Measurements from ENCODE around the gene RAPGEF6.

Gene RAPGEF6

DNA sequence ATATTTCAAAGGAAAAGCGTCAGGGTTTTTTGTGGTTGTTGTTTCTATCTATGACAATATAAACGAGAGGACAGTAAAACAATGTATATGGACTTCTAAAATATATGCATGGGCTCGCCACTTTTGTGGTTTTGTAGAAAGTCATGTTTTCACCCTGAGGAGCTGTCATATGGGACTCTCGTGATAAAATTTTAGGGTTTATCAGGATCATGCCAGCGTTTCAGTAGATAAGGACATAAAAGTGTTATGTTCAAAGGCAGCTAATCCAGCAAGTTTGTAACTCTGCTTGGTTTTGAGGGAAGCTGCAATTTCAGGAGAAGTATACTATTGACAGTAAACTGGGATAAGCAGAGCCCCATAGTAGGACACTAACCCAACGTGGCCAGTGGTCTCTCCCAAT lies 250.9 kb downstream of the RAPGEF6 start:
- Histone ChIP-seq H3K4me1 (ENCODE audit: control insufficient read depth, low read length) (peaks cover 51% of the 10 kb centered on the region), H3K79me2 (ENCODE audit: control insufficient read depth, low read length) (peaks cover 31% of the 10 kb centered on the region), H3K27ac (ENCODE audit: low read depth, low read length) (no peak overlapping the region), H3K4me3 (ENCODE audit: low read length) (no peak overlapping the region), H3K9me2 (replicated peaks; ENCODE audit: control insufficient read depth, low read length) (no peaks in the 10 kb centered on the region), H3K36me3 (ENCODE audit: control insufficient read depth, low read length) (peaks cover 34% of the 10 kb centered on the region), H3F3A (ENCODE audit: control insufficient read depth, insufficient read depth) (peaks cover 12% of the 10 kb centered on the region), H3K9me3 (ENCODE audit: control insufficient read depth, insufficient read depth, low read length) (no peaks in the 10 kb centered on the region), H3K4me2 (ENCODE audit: low read length) (no peak overlapping the region), H3K27me3 (ENCODE audit: control insufficient read depth, low read length) (no peaks in the 10 kb centered on the region), H4K20me1 (ENCODE audit: control insufficient read depth, insufficient read depth, low read depth, low read length) (no peaks in the 10 kb centered on the region)
- no peak for TF ChIP-seq EZH2phosphoT487 (IDR thresholded peaks at IDR 0.05; ENCODE audit: borderline replicate concordance, low read length)
- TF ChIP-seq, protein P1, sequence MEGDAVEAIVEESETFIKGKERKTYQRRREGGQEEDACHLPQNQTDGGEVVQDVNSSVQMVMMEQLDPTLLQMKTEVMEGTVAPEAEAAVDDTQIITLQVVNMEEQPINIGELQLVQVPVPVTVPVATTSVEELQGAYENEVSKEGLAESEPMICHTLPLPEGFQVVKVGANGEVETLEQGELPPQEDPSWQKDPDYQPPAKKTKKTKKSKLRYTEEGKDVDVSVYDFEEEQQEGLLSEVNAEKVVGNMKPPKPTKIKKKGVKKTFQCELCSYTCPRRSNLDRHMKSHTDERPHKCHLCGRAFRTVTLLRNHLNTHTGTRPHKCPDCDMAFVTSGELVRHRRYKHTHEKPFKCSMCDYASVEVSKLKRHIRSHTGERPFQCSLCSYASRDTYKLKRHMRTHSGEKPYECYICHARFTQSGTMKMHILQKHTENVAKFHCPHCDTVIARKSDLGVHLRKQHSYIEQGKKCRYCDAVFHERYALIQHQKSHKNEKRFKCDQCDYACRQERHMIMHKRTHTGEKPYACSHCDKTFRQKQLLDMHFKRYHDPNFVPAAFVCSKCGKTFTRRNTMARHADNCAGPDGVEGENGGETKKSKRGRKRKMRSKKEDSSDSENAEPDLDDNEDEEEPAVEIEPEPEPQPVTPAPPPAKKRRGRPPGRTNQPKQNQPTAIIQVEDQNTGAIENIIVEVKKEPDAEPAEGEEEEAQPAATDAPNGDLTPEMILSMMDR (IDR thresholded peaks at IDR 0.05; ENCODE audit: low read depth, low read length, poor library complexity, severe bottlenecking): no peak

DNA sequence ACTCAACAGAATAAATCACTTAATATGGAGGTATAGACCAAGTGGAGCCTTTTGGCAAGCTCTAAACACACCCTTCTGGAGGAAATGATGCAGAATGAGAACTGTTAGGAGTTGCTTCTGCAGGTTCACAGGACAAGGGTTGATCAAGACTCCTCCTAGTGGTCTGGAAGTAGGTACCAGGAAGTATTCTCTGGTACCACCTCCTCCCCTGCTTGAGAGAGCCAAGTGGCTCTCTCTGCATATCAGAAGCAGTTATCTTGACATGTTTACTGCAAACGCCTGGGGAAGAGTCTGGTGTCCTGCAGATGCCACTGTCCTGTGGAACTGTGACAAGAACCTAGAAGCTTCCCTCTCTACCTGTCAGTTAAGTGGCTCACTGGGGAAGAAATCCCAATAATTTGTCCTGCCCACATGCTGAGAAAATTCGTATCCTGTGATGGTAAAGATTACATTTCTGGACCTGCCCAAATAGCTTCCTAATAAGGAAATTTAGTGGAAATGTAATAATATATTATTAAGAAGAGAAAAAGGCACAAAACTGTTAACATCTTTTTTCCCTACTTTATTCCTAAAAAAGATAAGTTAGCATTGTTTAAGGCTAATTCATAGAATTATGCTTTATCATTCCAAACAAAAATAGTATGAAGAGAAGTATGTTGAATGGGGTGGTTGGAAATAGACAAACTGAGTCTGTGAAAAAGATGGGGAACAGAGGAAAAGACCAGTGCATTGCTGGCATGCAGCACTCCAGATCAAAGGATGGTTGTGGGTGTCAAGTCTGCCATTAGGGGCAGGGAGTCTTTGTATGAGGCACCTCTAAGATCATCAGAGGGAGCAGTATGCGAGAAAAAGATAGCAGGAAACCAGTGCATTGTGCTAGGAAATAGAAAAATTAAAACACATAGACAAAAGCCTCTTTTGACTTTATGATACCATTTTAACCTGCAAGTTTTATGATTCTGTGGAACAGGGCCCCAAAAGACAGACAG lies 252.3 kb downstream of the RAPGEF6 start:
- no peak for TF ChIP-seq EZH2phosphoT487 (IDR thresholded peaks at IDR 0.05; ENCODE audit: borderline replicate concordance, low read length)
- TF ChIP-seq, protein P1 (IDR thresholded peaks at IDR 0.05; ENCODE audit: low read depth, low read length, poor library complexity, severe bottlenecking): peak; percentile 83
- Histone ChIP-seq H3K27me3 (ENCODE audit: control insufficient read depth, low read length) (no peaks in the 10 kb centered on the region), H3K36me3 (ENCODE audit: control insufficient read depth, low read length) (peaks cover 23% of the 10 kb centered on the region), H3K9me3 (ENCODE audit: control insufficient read depth, insufficient read depth, low read length) (no peaks in the 10 kb centered on the region), H3K4me1 (ENCODE audit: control insufficient read depth, low read length) (peaks cover 66% of the 10 kb centered on the region), H3K4me3 (ENCODE audit: low read length) (no peak overlapping the region), H3K27ac (ENCODE audit: low read depth, low read length) (peak overlapping the region; percentile 42), H3K79me2 (ENCODE audit: control insufficient read depth, low read length) (peaks cover 44% of the 10 kb centered on the region), H4K20me1 (ENCODE audit: control insufficient read depth, insufficient read depth, low read depth, low read length) (no peaks in the 10 kb centered on the region), H3K9me2 (replicated peaks; ENCODE audit: control insufficient read depth, low read length) (no peaks in the 10 kb centered on the region), H3K4me2 (ENCODE audit: low read length) (peak overlapping the region; percentile 41; the same call in 1 of the 2 replicates), H3F3A (ENCODE audit: control insufficient read depth, insufficient read depth) (peaks cover 17% of the 10 kb centered on the region)

DNA sequence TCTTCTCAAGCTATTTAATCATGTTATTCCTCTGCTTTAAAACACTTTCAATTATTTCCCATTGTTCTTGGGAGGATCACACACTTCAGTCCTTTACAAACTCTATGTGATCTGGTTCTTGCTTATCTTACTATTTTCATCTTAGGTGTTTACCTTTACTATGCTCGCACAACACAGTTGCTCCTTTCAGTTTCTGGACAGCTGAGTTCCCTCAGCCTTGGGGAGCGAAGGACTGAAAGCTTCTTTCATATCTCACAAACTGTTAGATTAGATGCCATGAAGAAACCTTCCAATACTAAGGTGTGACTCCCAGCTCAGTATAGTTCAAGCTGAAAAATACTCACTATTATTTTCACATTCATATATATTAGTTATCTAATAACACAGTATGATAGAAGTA lies 253.3 kb downstream of the RAPGEF6 start:
- H3K9me3 ChIP-seq (ENCODE audit: control insufficient read depth, insufficient read depth, low read length): no peaks in the 10 kb centered on the region
- H4K20me1 ChIP-seq (ENCODE audit: control insufficient read depth, insufficient read depth, low read depth, low read length): no peaks in the 10 kb centered on the region
- no peaks in the 10 kb centered on the region for H3K9me2 ChIP-seq (replicated peaks; ENCODE audit: control insufficient read depth, low read length)
- H3K4me1 ChIP-seq (ENCODE audit: control insufficient read depth, low read length): peaks cover 67% of the 10 kb centered on the region
- TF ChIP-seq, protein P1 (IDR thresholded peaks at IDR 0.05; ENCODE audit: low read depth, low read length, poor library complexity, severe bottlenecking): no peak
- no peak for TF ChIP-seq EZH2phosphoT487 (IDR thresholded peaks at IDR 0.05; ENCODE audit: borderline replicate concordance, low read length)
- H3K4me3 ChIP-seq (ENCODE audit: low read length): no peak overlapping the region
- H3F3A ChIP-seq (ENCODE audit: control insufficient read depth, insufficient read depth): peaks cover 20% of the 10 kb centered on the region
- peak overlapping the region; percentile 42 for H3K27ac ChIP-seq (ENCODE audit: low read depth, low read length)
- peaks cover 50% of the 10 kb centered on the region for H3K79me2 ChIP-seq (ENCODE audit: control insufficient read depth, low read length)
- H3K4me2 ChIP-seq (ENCODE audit: low read length): peak overlapping the region; percentile 41
- peaks cover 15% of the 10 kb centered on the region for H3K36me3 ChIP-seq (ENCODE audit: control insufficient read depth, low read length)
- H3K27me3 ChIP-seq (ENCODE audit: control insufficient read depth, low read length): no peaks in the 10 kb centered on the region
